ENCODE measurements around the gene C6orf47.

Gene C6orf47

GRCh38 chr6:31663126-31663960 is 2.8 kb upstream of the C6orf47 start:
- Histone ChIP-seq H3K27ac (ENCODE audit: low read depth, low read length) (peak overlapping the region; percentile 90), H3K4me3 (ENCODE audit: low read length) (peak overlapping the region; percentile 73), H3K4me1 (ENCODE audit: control insufficient read depth, insufficient read depth, low read length) (peaks cover 33% of the 10 kb centered on the region), H3K9ac (ENCODE audit: low read length) (peak overlapping the region; percentile 42), H3K27me3 (ENCODE audit: control insufficient read depth, insufficient read depth, low read length) (no peaks in the 10 kb centered on the region), H3K36me3 (ENCODE audit: control insufficient read depth, insufficient read depth, low read length) (peaks cover 11% of the 10 kb centered on the region)

- Histone ChIP-seq H3K4me3 (ENCODE audit: low read length) (no peak overlapping the region), H3K9ac (ENCODE audit: low read length) (no peak overlapping the region), H3K27me3 (ENCODE audit: control insufficient read depth, insufficient read depth, low read length) (no peaks in the 10 kb centered on the region), H3K36me3 (ENCODE audit: control insufficient read depth, insufficient read depth, low read length) (peaks cover 3% of the 10 kb centered on the region), H3K27ac (ENCODE audit: low read depth, low read length) (no peak overlapping the region), H3K4me1 (ENCODE audit: control insufficient read depth, insufficient read depth, low read length) (peaks cover 34% of the 10 kb centered on the region)
These were observed 1.6 kb upstream of the C6orf47 start for GRCh38 chr6:31662124-31662723.

GRCh38 chr6:31661262-31662123 is 915 bp upstream of the C6orf47 start:
- H3K36me3 ChIP-seq (ENCODE audit: control insufficient read depth, insufficient read depth, low read length), result peaks cover 6% of the 10 kb centered on the region
- peak overlapping the region; percentile 95 for H3K4me3 ChIP-seq (ENCODE audit: low read length)
- no peaks in the 10 kb centered on the region for H3K27me3 ChIP-seq (ENCODE audit: control insufficient read depth, insufficient read depth, low read length)
- peak overlapping the region; percentile 89 for H3K27ac ChIP-seq (ENCODE audit: low read depth, low read length)
- H3K9ac ChIP-seq (ENCODE audit: low read length), result no peak overlapping the region
- peaks cover 29% of the 10 kb centered on the region for H3K4me1 ChIP-seq (ENCODE audit: control insufficient read depth, insufficient read depth, low read length)

GRCh38 chr6:31659649-31660380 is 763 bp downstream of the C6orf47 start:
- H3K9ac ChIP-seq (ENCODE audit: low read length), result peak overlapping the region; percentile 93
- H3K4me3 ChIP-seq (ENCODE audit: low read length), result peak overlapping the region; percentile 95
- H3K36me3 ChIP-seq (ENCODE audit: control insufficient read depth, insufficient read depth, low read length), result peaks cover 8% of the 10 kb centered on the region
- no peaks in the 10 kb centered on the region for H3K27me3 ChIP-seq (ENCODE audit: control insufficient read depth, insufficient read depth, low read length)
- peaks cover 29% of the 10 kb centered on the region for H3K4me1 ChIP-seq (ENCODE audit: control insufficient read depth, insufficient read depth, low read length)
- H3K27ac ChIP-seq (ENCODE audit: low read depth, low read length), result peak overlapping the region; percentile 89

GRCh38 chr6:31658983-31659648 is 1.5 kb downstream of the C6orf47 start:
- Histone ChIP-seq H3K36me3 (ENCODE audit: control insufficient read depth, insufficient read depth, low read length) (peaks cover 8% of the 10 kb centered on the region), H3K4me1 (ENCODE audit: control insufficient read depth, insufficient read depth, low read length) (peaks cover 25% of the 10 kb centered on the region), H3K4me3 (ENCODE audit: low read length) (peak overlapping the region; percentile 95), H3K27ac (ENCODE audit: low read depth, low read length) (peak overlapping the region; percentile 89), H3K9ac (ENCODE audit: low read length) (no peak overlapping the region), H3K27me3 (ENCODE audit: control insufficient read depth, insufficient read depth, low read length) (no peaks in the 10 kb centered on the region)

- peak overlapping the region; percentile 33 for H3K9ac ChIP-seq (ENCODE audit: low read length)
- peaks cover 8% of the 10 kb centered on the region for H3K36me3 ChIP-seq (ENCODE audit: control insufficient read depth, insufficient read depth, low read length)
- no peak overlapping the region for H3K27ac ChIP-seq (ENCODE audit: low read depth, low read length)
- no peaks in the 10 kb centered on the region for H3K27me3 ChIP-seq (ENCODE audit: control insufficient read depth, insufficient read depth, low read length)
- H3K4me3 ChIP-seq (ENCODE audit: low read length), result no peak overlapping the region
- H3K4me1 ChIP-seq (ENCODE audit: control insufficient read depth, insufficient read depth, low read length), result peaks cover 17% of the 10 kb centered on the region
These were observed 2.4 kb downstream of the C6orf47 start for GRCh38 chr6:31658158-31658688.

- Histone ChIP-seq H3K9ac (ENCODE audit: low read length) (no peak overlapping the region), H3K4me3 (ENCODE audit: low read length) (no peak overlapping the region), H3K36me3 (ENCODE audit: control insufficient read depth, insufficient read depth, low read length) (peaks cover 8% of the 10 kb centered on the region), H3K27me3 (ENCODE audit: control insufficient read depth, insufficient read depth, low read length) (no peaks in the 10 kb centered on the region), H3K4me1 (ENCODE audit: control insufficient read depth, insufficient read depth, low read length) (peaks cover 16% of the 10 kb centered on the region), H3K27ac (ENCODE audit: low read depth, low read length) (no peak overlapping the region)
These were observed 3.0 kb downstream of the C6orf47 start for GRCh38 chr6:31657406-31658157.

GRCh38 chr6:31655349-31656237 is 5.0 kb downstream of the C6orf47 start, which contains the start of gene APOM:
Gene APOM (plus strand): TSS chr6:31655894. CDS start chr6:31655967, 73 bp downstream.
- Histone ChIP-seq H3K27ac (ENCODE audit: low read depth, low read length) (no peak within 1 kb of the TSS), H3K4me3 (ENCODE audit: low read length) (no peak within 1 kb of the TSS), H3K27me3 (ENCODE audit: control insufficient read depth, insufficient read depth, low read length) (no peaks in the 10 kb centered on the region), H3K9ac (ENCODE audit: low read length) (no peak within 1 kb of the TSS), H3K36me3 (ENCODE audit: control insufficient read depth, insufficient read depth, low read length) (peaks cover 8% of the 10 kb centered on the region), H3K4me1 (ENCODE audit: control insufficient read depth, insufficient read depth, low read length) (peaks cover 22% of the 10 kb centered on the region)

- peaks cover 19% of the 10 kb centered on the region for H3K4me1 ChIP-seq (ENCODE audit: control insufficient read depth, insufficient read depth, low read length)
- no peak overlapping the region for H3K9ac ChIP-seq (ENCODE audit: low read length)
- H3K36me3 ChIP-seq (ENCODE audit: control insufficient read depth, insufficient read depth, low read length), result peaks cover 8% of the 10 kb centered on the region
- no peaks in the 10 kb centered on the region for H3K27me3 ChIP-seq (ENCODE audit: control insufficient read depth, insufficient read depth, low read length)
- H3K4me3 ChIP-seq (ENCODE audit: low read length), result no peak overlapping the region
- H3K27ac ChIP-seq (ENCODE audit: low read depth, low read length), result no peak overlapping the region
These were observed 5.8 kb downstream of the C6orf47 start for GRCh38 chr6:31654574-31655348.
